Measurements from ENCODE around the gene SYT15.
"Not testable (repeated sequence)": the region's sequence is repeated elsewhere in the genome, so short reads cannot be mapped to it uniquely, and the experiment has no call there.

SYT15 gene

GRCh38 chr10:46557319-46558121, 21.4 kb upstream of the SYT15 start:
- DNase-seq, result no peak

GRCh38 chr10:46558122-46558391, 20.9 kb upstream of the SYT15 start:
- DNase-seq, result no peak

DNA sequence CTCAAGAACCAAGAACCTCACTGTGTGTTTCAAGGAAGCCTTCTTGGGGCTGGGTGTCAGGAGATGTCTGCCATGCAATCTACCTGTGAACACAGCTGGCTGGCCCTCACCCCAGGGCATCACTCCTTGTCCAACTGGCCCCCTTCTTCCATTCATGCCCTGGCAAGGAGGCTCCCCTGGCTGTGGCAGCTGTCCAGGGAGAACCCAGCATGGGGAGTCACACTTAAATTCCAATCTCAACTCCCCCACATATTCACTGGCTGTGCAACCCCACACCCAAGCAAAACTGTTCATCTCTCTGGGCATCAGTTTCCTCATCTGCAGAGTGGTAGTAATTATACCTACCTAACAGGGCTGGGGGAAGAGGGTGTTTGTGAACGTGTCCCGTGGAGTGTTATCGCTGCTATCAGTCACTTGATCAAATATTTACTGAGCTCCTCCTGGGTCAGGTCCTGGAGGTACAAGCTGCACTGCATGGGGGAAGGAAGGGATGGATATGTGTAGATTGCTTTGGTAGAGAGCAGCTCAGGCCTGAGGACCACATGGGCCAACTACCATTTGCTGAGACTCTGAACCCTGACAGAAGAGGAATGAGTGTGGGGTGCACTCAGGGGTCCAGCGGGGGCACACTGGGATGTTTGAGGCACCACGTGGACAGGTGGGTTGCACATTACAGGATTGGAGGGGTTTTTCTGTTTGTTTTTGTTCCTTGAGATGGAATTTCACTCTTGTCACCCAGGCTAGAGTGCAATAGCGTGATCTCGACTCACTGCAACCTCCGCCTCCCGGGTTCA, 20.3 kb upstream of the SYT15 start:
- no peak for DNase-seq

DNA sequence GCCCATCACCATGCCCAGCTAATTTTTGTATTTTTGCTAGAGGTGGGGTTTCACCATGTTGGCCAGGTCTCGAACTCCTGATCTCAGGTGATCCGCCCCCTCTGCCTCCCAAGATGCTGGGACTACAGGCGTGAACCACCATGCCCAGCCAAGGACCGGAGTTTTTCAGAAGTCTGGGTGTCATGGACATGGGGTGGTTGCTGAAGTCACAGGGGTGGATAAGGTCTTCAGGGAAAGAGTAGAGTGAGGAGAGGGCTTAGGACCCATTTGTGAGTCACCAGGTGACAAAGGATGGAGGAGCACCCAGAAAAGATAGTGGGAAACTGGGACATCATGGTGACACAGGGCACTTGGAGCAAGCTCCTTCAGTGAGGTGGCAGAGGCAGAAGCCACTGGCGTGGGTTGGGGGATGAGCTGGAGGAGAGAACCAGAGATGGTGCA, 19.7 kb upstream of the SYT15 start:
- no peak for DNase-seq

DNA sequence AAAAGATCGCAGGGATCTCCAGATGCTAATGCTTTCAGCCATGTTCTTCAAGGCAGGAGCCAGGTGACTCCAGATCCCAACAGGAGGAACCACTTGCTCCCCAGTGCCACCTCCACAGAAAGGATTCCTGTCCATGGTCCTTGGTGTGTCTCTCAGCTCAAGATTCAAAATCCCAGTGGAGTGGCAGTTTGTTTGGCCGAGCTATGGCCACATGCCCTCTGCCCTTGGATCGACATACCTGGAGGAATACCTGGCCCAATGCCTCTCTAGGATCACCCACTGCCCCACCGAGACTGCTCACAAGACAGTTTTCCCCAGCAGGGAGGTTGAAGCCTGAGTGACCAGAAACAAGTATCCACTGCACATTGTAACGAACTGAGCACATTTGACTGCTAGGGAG, 18.5 kb upstream of the SYT15 start:
- no peak for DNase-seq

DNA sequence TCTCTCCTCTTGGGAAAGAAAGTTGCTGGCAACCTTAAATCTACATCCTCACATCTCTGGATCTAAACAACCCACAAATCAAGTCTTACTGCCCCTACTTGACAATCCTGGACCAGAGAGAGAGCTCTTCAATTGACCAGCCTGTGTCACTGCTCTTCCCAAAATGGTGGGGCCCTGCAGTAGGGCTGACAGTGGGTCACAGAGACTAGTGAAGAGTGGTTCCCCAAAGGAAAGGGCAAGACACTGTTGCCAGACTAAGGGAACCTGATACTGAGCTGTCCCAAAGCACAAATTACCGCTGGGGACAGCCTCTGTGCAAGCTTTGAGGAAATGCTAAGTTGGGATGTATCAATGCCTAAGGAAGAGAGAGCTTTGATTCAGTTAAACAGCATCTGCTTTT, 18.0 kb upstream of the SYT15 start:
- no peak for DNase-seq

DNA sequence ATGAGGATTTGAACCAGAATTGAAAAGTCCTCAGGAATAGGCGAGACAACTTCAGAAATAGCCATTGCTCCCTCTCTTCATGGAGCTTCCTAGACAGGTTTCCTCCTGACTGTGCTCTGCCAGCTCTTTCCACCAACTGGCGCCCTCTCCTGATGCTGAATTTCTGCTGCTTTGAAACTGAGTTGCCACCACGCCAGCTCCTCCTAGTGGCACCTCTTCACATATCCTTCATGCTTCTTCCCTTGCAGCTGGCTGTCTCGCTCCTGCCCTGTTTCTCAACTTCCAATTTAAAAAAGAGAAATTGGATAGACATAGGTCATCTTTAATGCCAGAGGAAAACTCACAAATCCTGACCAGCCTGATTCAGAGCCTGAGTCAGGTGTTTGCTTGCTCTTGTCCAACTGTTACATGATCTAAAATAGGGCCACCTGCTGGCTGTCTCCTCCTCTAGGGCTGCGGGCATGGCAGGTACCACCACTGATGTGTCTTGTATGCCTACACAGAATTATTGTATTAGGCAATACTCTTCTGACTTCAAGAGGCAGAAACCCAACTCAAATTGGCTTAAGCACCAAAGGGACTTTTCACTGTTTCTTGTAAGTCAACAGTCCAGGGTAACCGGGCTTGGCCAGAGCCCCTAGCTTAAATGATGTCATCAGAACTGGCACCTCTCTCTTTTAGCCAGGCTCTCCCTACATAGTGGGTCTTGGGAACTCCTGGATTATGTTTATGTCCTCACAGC, 13.2 kb upstream of the SYT15 start:
- DNase-seq, result peak in 4 of 6 experiments; percentile 10 to 61 (median 30)

- DNase-seq, result not testable (repeated sequence)
Measured at GRCh38 chr10:46567151-46567550, 11.8 kb upstream of the SYT15 start.

DNA sequence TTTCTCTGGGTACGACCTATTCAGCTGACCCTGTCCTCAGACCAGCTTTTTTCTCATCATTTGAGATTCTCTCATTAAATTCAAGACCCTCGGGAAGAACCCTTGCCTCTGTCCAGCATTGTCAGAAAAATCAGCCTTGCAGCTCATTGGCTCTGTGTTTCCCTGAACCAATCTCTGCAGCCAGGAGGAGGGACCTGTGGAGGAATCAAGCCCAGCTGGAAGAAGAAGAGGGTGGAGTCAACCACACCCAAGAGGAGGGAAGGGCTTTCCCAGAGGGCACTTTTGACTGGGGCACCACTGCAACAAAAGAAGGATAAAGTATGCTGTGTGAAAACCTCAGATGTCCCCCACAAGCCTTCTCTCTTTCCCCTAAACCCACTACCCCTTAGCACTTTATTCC, 8.3 kb upstream of the SYT15 start:
- not testable (repeated sequence) for DNase-seq

DNA sequence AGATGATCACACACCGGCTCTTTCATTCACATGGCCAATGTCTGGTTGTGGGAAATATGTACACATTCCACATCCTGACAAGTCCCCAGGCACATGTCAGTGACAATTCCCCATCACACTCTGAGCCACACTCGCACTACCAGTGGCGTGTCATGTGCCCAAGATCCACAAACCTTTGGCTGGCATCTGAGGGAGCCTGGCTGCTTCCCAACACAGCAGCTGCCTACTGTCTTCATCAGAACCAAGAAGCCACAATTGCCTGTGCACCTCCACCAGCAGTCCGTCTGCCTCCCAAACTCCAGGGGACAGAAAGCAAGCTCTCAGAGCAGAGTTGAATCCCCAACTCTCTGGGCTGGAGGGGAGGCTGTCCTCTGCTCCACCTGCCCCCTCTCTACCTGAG, 6.2 kb upstream of the SYT15 start:
- not testable (repeated sequence) for DNase-seq

- DNase-seq, result not testable (repeated sequence)
Measured at GRCh38 chr10:46573314-46573713, 5.6 kb upstream of the SYT15 start.

GRCh38 chr10:46573884-46574283, 5.0 kb upstream of the SYT15 start:
- DNase-seq, result not testable (repeated sequence)

- DNase-seq, result not testable (repeated sequence)
Measured at GRCh38 chr10:46577624-46578473, 1.1 kb upstream of the SYT15 start.

- DNase-seq, result not testable (repeated sequence)
Measured at GRCh38 chr10:46579378-46579777, 450 bp downstream of the SYT15 start.

GRCh38 chr10:46581997-46582396, 3.1 kb downstream of the SYT15 start:
- not testable (repeated sequence) for DNase-seq

GRCh38 chr10:46582568-46582967, 3.6 kb downstream of the SYT15 start:
- DNase-seq, result not testable (repeated sequence)

DNA sequence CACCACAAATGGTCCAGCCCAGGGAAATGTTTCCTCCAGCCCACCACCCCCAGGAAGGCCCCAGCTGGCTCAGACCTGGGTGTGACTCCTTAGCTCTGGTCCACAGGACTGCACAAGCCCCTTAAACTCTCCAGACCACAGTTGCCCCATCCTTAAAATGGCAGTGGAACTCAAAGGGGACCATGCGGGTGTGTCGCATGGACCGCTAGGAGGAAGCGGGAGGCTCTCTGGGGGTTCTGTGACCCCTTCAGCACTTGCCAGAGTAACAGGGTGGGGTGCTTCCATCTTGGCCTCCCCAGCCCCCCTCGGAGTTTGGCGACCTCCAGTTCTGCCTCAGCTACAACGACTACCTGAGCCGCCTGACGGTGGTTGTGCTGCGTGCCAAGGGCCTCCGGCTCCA, 5.3 kb downstream of the SYT15 start:
- DNase-seq, result not testable (repeated sequence)

DNA sequence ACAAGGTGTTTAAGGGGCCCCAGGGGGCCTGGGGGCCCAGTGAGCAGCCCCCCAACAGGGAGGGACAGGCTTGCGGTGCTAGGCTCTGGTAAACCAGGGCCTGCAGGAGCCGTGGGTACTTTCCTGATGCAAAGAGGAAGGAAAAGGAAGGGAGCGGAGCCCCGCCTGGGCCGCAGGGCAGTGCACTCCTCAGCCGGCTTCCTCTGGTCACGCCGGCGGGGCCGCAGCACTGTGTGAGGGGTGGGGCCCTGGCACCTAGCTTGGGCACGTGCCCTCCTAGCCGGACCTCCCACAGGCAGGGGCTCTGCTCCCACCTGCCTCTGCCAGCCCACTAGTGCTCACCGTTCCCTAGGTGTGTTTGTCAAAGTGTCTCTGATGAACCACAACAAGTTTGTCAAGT, 6.3 kb downstream of the SYT15 start:
- not testable (repeated sequence) for DNase-seq

DNA sequence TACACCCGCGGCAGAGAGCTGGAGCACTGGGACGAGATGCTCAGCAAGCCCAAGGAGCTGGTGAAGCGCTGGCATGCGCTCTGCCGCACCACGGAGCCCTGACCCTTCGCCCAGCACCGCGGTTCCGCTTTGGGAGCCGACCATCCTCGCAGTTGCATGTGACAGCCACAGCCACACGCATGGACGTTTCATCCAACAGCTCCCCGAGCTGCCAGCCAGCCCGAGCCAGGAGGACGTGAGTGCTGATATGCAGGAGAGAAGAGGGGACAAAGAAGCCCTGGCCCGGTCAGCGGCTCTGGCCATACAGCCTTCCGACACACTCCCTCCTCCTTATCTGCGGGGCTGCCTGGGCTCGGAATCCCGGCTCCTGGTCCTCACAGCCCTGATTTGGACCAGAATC, 8.6 kb downstream of the SYT15 start:
- not testable (repeated sequence) for DNase-seq

DNA sequence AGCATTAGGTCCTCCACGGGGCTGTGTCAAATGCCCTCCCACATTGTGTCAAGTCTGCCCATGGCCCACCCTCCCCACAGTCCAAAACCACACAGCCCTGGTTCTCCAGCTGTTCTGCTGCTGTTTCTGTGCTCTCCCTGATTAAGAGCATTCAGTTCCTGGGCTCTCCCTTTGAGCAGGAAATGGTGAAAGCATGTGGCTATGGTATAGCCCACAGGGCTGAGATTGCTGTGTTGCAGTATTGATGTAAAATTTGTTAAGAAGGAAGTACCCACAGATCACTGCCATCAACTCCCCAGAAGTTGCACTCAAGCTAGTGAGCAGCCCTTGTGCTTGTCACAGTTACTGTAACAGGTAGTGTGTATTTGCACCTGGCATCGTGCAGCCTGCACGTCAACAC, 9.3 kb downstream of the SYT15 start:
- not testable (repeated sequence) for DNase-seq

- DNase-seq, result not testable (repeated sequence)
Measured at GRCh38 chr10:46589589-46589988, 10.7 kb downstream of the SYT15 start.

DNA sequence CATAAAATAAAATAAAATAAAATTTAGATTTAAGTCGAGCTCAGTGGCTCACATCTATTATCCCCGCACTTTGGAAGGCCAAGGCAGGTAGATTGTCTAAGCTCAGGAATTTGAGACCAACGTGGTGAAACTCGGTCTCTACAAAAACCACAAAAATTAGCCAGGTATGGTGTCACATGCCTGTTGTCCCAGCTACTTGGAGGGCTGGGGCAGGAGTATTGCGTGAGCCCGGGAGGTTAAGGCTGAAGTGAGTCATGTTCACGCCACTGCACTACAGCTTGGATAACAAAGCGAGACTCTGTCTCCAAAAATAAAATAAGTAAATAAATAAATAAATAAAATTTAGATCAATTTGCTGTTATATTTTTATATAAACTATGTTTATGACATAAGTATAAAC, 12.1 kb downstream of the SYT15 start:
- not testable (repeated sequence) for DNase-seq

GRCh38 chr10:46593307-46593706, 14.4 kb downstream of the SYT15 start:
- DNase-seq, result not testable (repeated sequence)

Measured in stimulated activated naive CD4-positive, alpha-beta T cell (primary cell).